Mammary epithelial cell (primary cell): ENCODE measurements around the gene NEDD8.

Experiments used
- EZH2 ChIP-seq: IDR thresholded peaks from 2 replicates; pipeline ENCODE4 v1.6.1; 2012; ENCODE audit warnings: low read length, inconsistent platforms, borderline replicate concordance
- TF ChIP-seq, protein P1 (sequence below), 2 donors: IDR thresholded peaks in 1 of 2; conservative IDR thresholded peaks in 1 of 2; 2 replicates each; pipeline ENCODE4 v1.5.1; 2011 to 2012; ENCODE audit warnings: inconsistent platforms in 2 of 2, low read length in 2 of 2, mild to moderate bottlenecking in 2 of 2, control low read depth in 1 of 2, low read depth in 1 of 2; ENCODE audit not compliant: insufficient read depth in 1 of 2; ENCODE audit errors: extremely low read depth in 1 of 2

DNA sequence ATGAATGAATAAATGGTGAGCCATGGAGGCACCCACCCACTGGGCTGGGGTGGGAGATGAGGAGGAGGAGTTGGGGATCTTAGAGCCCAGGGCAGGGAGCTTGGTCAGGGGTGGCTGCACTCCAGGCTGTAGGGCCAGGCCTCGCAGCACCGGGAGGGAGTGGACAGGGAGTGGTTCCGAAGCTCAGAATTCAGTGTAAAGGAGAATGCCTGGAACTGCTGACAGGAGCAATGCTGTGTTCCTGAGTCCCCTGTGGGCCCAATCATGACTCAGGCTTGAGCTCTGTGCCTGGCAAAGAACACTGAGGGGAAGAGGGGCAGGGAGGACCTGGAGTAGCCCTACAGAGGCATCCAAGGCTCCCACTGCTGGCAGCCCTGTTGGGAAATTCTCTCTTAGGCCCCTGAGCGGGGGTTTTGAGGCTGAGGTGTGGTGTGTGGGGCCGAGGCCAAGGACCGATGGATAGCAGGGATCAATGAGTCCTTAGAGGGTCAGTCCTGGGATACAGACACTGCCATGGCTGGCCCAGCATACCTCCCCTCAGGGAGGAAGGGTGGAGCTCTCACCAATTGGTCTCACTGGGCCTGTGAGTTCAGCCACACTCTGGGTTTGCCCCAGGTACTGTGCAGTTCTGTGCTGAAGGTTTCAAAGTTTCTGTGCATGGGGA lies 48.8 kb upstream of the NEDD8 start:
- TF ChIP-seq, protein P1, sequence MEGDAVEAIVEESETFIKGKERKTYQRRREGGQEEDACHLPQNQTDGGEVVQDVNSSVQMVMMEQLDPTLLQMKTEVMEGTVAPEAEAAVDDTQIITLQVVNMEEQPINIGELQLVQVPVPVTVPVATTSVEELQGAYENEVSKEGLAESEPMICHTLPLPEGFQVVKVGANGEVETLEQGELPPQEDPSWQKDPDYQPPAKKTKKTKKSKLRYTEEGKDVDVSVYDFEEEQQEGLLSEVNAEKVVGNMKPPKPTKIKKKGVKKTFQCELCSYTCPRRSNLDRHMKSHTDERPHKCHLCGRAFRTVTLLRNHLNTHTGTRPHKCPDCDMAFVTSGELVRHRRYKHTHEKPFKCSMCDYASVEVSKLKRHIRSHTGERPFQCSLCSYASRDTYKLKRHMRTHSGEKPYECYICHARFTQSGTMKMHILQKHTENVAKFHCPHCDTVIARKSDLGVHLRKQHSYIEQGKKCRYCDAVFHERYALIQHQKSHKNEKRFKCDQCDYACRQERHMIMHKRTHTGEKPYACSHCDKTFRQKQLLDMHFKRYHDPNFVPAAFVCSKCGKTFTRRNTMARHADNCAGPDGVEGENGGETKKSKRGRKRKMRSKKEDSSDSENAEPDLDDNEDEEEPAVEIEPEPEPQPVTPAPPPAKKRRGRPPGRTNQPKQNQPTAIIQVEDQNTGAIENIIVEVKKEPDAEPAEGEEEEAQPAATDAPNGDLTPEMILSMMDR (conservative IDR thresholded peaks at IDR 0.05 in 1 of 2, IDR thresholded peaks at IDR 0.05 in 1 of 2; ENCODE audit: extremely low read depth in 1 of 2, insufficient read depth in 1 of 2, low read depth in 1 of 2, low read length in 2 of 2): no peak
- TF ChIP-seq EZH2: no peak
